ENCODE measurements around the gene B4GALT1. TPM values are rescaled to one million over a fixed set of nuclear protein-coding genes. Genes with fewer than 3 reads are reported as not detected.

The B4GALT1 gene
- total RNA-seq, 1 experiment from 2014 or later = 31.4 TPM

- ATAC-seq = no peak
- POLR2A ChIA-PET = no interaction called here
Observed at GRCh38 chr9:33106372-33106771, 60.8 kb downstream of the B4GALT1 start.

More at GRCh38 chr9:33106372-33106771, 60.8 kb downstream of the B4GALT1 start:
- ChIA-PET CTCF (no interaction called here), RAD21 (ENCODE audit: low non-redundant PET in 1 of 2, low total read pairs in 2 of 2, uncharacterized antibody in 2 of 2, unreplicated experiment in 2 of 2) (no interaction called here)
- H3K9me3 ChIP-seq (ENCODE audit: control insufficient read depth in 1 of 2, insufficient read depth in 1 of 2, low read depth in 1 of 2, low read length in 2 of 2) = no peaks in the 10 kb centered on the region
- H3K4me3 ChIP-seq (replicated peaks in 1 of 2; ENCODE audit: low read depth in 1 of 2, low read length in 2 of 2) = no peak overlapping the region
- H3K4me2 ChIP-seq (ENCODE audit: low read length) = no peak overlapping the region
- intact Hi-C loops (cut with micrococcal nuclease) = no loop called here
- H3K36me3 ChIP-seq (ENCODE audit: control insufficient read depth in 1 of 2, insufficient read depth in 2 of 2, low read length in 2 of 2) = no peaks in the 10 kb centered on the region
- no peak for DNase-seq (ENCODE audit: low read depth, low spot score)
- no peak overlapping the region for H3K9ac ChIP-seq (ENCODE audit: low read length)
- H2AFZ ChIP-seq (ENCODE audit: low read depth, low read length, poor library complexity, severe bottlenecking) = no peak overlapping the region
- no peak overlapping the region for H3K27ac ChIP-seq (ENCODE audit: low read depth, low read length)
- H3K9me2 ChIP-seq (ENCODE audit: insufficient read depth) = no peaks in the 10 kb centered on the region
- H3K4me1 ChIP-seq (ENCODE audit: control insufficient read depth in 1 of 2, insufficient read depth in 2 of 2, low read length in 2 of 2) = peaks cover 2 to 13% of the 10 kb centered on the region in 2 experiments
- H4K20me1 ChIP-seq (ENCODE audit: insufficient read depth) = no peaks in the 10 kb centered on the region
- TF ChIP-seq ZBTB33 (IDR thresholded peaks at IDR 0.05; ENCODE audit: extremely low read depth, insufficient replicate concordance, low read length) = no peak
- TF ChIP-seq, protein P1, sequence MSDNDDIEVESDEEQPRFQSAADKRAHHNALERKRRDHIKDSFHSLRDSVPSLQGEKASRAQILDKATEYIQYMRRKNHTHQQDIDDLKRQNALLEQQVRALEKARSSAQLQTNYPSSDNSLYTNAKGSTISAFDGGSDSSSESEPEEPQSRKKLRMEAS (IDR thresholded peaks at IDR 0.05) = no peak
- no peak for TF ChIP-seq JUND (IDR thresholded peaks at IDR 0.05)
- TF ChIP-seq POLR2AphosphoS5 (IDR thresholded peaks at IDR 0.05; ENCODE audit: low read depth, low read length) = no peak
- no peak for TF ChIP-seq FOSL1 (IDR thresholded peaks at IDR 0.05; ENCODE audit: low read depth)
- TF ChIP-seq TCF7L2 (IDR thresholded peaks at IDR 0.05; ENCODE audit: borderline replicate concordance, extremely low read depth, insufficient read depth, insufficient read length) = no peak
- TF ChIP-seq RAD21 (IDR thresholded peaks at IDR 0.05; ENCODE audit: low read depth) = no peak
- no peak for TF ChIP-seq EZH2phosphoT487 (IDR thresholded peaks at IDR 0.05; ENCODE audit: borderline replicate concordance)
- no peak for TF ChIP-seq EGR1 (IDR thresholded peaks at IDR 0.05; ENCODE audit: low read depth)
- TF ChIP-seq, protein P2, sequence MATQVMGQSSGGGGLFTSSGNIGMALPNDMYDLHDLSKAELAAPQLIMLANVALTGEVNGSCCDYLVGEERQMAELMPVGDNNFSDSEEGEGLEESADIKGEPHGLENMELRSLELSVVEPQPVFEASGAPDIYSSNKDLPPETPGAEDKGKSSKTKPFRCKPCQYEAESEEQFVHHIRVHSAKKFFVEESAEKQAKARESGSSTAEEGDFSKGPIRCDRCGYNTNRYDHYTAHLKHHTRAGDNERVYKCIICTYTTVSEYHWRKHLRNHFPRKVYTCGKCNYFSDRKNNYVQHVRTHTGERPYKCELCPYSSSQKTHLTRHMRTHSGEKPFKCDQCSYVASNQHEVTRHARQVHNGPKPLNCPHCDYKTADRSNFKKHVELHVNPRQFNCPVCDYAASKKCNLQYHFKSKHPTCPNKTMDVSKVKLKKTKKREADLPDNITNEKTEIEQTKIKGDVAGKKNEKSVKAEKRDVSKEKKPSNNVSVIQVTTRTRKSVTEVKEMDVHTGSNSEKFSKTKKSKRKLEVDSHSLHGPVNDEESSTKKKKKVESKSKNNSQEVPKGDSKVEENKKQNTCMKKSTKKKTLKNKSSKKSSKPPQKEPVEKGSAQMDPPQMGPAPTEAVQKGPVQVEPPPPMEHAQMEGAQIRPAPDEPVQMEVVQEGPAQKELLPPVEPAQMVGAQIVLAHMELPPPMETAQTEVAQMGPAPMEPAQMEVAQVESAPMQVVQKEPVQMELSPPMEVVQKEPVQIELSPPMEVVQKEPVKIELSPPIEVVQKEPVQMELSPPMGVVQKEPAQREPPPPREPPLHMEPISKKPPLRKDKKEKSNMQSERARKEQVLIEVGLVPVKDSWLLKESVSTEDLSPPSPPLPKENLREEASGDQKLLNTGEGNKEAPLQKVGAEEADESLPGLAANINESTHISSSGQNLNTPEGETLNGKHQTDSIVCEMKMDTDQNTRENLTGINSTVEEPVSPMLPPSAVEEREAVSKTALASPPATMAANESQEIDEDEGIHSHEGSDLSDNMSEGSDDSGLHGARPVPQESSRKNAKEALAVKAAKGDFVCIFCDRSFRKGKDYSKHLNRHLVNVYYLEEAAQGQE (IDR thresholded peaks at IDR 0.05; ENCODE audit: low read depth) = no peak
- no peak for TF ChIP-seq SRF (IDR thresholded peaks at IDR 0.05; ENCODE audit: low read depth)
- TF ChIP-seq ZFX (IDR thresholded peaks at IDR 0.05) = no peak
- TF ChIP-seq SP1 (IDR thresholded peaks at IDR 0.05; ENCODE audit: low read depth) = no peak
- TF ChIP-seq, protein P3, sequence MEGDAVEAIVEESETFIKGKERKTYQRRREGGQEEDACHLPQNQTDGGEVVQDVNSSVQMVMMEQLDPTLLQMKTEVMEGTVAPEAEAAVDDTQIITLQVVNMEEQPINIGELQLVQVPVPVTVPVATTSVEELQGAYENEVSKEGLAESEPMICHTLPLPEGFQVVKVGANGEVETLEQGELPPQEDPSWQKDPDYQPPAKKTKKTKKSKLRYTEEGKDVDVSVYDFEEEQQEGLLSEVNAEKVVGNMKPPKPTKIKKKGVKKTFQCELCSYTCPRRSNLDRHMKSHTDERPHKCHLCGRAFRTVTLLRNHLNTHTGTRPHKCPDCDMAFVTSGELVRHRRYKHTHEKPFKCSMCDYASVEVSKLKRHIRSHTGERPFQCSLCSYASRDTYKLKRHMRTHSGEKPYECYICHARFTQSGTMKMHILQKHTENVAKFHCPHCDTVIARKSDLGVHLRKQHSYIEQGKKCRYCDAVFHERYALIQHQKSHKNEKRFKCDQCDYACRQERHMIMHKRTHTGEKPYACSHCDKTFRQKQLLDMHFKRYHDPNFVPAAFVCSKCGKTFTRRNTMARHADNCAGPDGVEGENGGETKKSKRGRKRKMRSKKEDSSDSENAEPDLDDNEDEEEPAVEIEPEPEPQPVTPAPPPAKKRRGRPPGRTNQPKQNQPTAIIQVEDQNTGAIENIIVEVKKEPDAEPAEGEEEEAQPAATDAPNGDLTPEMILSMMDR (IDR thresholded peaks at IDR 0.05 in 2 of 3, conservative IDR thresholded peaks at IDR 0.05 in 1 of 3; ENCODE audit: borderline replicate concordance in 1 of 3, insufficient read depth in 1 of 3, low read depth in 2 of 3, low read length in 2 of 3) = no peak
- TF ChIP-seq YY1 (IDR thresholded peaks at IDR 0.05; ENCODE audit: extremely low read depth, insufficient replicate concordance, low read depth, low read length) = no peak
- H3K79me2 ChIP-seq (ENCODE audit: insufficient read depth, low read length) = no peaks in the 10 kb centered on the region
- no peaks in the 10 kb centered on the region for H3K27me3 ChIP-seq (ENCODE audit: insufficient read depth, low read length)
- no TSS peak for BruUV-seq (replicated peaks)

Data from HCT116 (cell line).